ENCODE data around the gene MYL2. TPM values are rescaled to one million over a fixed set of nuclear protein-coding genes. Genes with fewer than 3 reads are reported as not detected.

The MYL2 gene, protein sequence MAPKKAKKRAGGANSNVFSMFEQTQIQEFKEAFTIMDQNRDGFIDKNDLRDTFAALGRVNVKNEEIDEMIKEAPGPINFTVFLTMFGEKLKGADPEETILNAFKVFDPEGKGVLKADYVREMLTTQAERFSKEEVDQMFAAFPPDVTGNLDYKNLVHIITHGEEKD
- total RNA-seq, result 1 to 10 TPM in 1 of 2 donors, not detected in 1; 2.4 TPM

DNA sequence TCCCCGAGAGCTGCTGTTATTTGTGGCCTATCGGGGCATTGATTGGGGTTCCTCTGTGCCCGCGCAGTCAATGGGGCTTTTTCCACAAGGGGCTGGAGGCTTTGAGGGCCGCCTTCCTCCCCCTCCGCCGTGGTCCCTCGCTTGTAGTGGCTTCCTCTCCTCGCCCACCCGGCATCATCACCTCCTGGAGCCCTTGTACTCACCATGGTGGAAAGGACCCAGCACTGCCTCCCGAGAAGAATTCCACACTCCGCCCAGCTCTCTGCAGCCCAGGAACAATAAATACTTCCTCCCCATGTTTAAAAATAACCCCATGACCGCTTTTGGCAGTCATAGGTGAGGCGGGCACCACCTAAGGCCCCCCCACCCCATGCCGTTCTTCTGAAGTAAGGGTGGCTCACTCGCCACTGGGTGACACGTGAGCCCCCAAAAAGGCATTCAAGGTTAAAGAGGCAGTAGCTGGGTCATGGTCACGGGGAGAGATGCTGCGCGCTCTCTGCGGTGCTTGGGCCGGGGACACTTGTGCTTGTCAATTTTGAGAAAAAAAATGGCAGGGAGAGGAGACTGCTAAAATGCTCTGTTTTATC, at the start of gene MYL2:
Gene MYL2, minus strand, starts transcription at position 256 of the 587 bp plus-strand sequence. Its CDS starts 50 bp downstream, at position 206.
- Histone ChIP-seq H3K9ac (ENCODE audit: low read depth in 2 of 2, low read length in 2 of 2) (no peak within 1 kb of the TSS), H3K9me3 (no peaks in the 10 kb centered on the region), H3K36me3 (no peaks in the 10 kb centered on the region), H3K27me3 (no peaks in the 10 kb centered on the region), H3K4me1 (no peaks in the 10 kb centered on the region), H3K4me3 (no peak within 1 kb of the TSS), H3K27ac (no peak within 1 kb of the TSS)
- TF ChIP-seq, protein P1, sequence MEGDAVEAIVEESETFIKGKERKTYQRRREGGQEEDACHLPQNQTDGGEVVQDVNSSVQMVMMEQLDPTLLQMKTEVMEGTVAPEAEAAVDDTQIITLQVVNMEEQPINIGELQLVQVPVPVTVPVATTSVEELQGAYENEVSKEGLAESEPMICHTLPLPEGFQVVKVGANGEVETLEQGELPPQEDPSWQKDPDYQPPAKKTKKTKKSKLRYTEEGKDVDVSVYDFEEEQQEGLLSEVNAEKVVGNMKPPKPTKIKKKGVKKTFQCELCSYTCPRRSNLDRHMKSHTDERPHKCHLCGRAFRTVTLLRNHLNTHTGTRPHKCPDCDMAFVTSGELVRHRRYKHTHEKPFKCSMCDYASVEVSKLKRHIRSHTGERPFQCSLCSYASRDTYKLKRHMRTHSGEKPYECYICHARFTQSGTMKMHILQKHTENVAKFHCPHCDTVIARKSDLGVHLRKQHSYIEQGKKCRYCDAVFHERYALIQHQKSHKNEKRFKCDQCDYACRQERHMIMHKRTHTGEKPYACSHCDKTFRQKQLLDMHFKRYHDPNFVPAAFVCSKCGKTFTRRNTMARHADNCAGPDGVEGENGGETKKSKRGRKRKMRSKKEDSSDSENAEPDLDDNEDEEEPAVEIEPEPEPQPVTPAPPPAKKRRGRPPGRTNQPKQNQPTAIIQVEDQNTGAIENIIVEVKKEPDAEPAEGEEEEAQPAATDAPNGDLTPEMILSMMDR (IDR thresholded peaks at IDR 0.05), result no peak
- intact Hi-C loops (cut with DNase I), result no loop called here
- DNase-seq, result no peak

DNA sequence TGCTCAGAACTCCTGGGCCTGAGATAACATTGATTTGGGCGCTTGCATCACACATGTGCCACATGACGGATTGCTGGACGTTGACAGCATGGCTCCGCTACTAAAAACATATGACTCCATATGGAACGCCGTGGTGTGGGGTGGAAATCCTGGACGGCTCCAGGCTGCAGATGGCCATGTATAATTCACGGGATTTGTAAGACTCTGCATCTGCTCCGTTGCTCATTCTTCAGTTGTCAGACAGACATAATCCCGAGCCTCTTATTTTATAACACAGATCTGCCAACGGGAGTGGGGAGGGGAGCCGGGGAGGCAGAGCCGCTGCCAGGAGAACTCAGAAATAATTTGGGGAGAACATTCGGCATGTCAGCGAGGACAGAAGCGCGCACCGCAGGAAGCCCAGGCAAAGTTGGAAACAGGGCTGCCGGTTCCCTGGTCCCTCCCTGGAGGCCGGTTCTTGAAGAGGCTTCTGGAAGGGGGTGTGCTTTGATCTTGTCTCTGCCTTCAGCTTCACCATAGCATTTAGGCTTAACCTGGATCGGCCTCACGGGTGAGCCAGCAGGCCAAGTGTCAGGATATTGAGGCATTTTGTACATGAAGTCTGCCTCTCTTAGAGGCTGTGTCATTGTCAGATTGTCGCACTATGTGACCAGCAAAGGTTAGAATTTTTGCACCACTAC, 45.8 kb upstream of the MYL2 start:
- no peak for DNase-seq
- no peaks in the 10 kb centered on the region for H3K36me3 ChIP-seq
- H3K9me3 ChIP-seq, result no peaks in the 10 kb centered on the region
- intact Hi-C loops (cut with DNase I), result no loop called here
- no peaks in the 10 kb centered on the region for H3K27me3 ChIP-seq
- TF ChIP-seq, protein P1 (IDR thresholded peaks at IDR 0.05), result no peak
- H3K27ac ChIP-seq, result no peak overlapping the region
- H3K9ac ChIP-seq (ENCODE audit: low read depth in 2 of 2, low read length in 2 of 2), result no peak overlapping the region
- no peak overlapping the region for H3K4me3 ChIP-seq
- no peaks in the 10 kb centered on the region for H3K4me1 ChIP-seq

DNA sequence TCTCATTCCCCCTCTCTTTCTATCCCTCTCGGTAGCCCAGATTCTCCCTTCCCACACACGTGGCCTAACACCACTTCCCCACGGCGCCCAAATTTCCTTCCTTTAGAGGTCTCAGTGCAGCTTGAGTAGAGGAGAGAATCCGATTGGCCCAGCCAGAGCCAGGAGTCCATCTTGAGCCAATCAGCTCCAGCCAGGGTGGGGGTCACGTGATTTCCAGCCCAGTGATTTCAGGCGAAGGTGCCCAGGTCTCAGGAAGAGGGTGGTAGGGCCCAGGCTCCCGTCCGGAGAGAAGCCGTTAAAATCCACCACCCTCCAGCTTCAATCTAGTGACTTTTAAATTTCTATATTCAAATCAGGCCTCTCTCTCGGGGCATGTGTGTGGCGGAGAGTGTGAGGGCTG, 45.2 kb upstream of the MYL2 start:
- TF ChIP-seq, protein P1 (IDR thresholded peaks at IDR 0.05), result no peak
- no peaks in the 10 kb centered on the region for H3K4me1 ChIP-seq
- no peak overlapping the region for H3K9ac ChIP-seq (ENCODE audit: low read depth in 2 of 2, low read length in 2 of 2)
- no peaks in the 10 kb centered on the region for H3K36me3 ChIP-seq
- H3K27me3 ChIP-seq, result no peaks in the 10 kb centered on the region
- intact Hi-C loops (cut with DNase I), result no loop called here
- no peak overlapping the region for H3K4me3 ChIP-seq
- no peak for DNase-seq
- H3K27ac ChIP-seq, result no peak overlapping the region
- H3K9me3 ChIP-seq, result no peaks in the 10 kb centered on the region

DNA sequence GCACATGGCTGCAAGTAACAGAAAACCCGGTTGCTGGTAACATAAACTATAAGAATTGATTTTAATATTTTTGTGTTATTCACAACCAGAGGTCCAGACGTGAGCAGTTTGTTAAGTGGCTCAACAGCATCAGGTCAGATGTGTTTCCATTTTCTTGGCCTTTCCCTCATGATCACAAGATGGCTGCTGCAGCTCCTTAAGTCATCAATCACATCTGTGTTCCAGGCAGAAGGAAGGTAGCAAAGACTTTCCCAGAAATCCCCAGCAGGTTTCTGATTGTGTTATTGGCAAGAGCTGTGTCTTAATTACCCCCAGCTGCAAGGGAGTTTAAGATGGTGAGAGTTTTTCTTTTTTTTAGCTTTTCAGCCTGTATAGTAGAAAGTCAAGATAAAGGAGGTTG, 40.4 kb upstream of the MYL2 start:
- H3K4me3 ChIP-seq, result no peak overlapping the region
- intact Hi-C loops (cut with DNase I), result no loop called here
- H3K9ac ChIP-seq (ENCODE audit: low read depth in 2 of 2, low read length in 2 of 2), result no peak overlapping the region
- DNase-seq, result no peak
- H3K27me3 ChIP-seq, result no peaks in the 10 kb centered on the region
- TF ChIP-seq, protein P1 (IDR thresholded peaks at IDR 0.05), result no peak
- no peak overlapping the region for H3K27ac ChIP-seq
- H3K4me1 ChIP-seq, result no peaks in the 10 kb centered on the region
- no peaks in the 10 kb centered on the region for H3K36me3 ChIP-seq
- no peaks in the 10 kb centered on the region for H3K9me3 ChIP-seq

DNA sequence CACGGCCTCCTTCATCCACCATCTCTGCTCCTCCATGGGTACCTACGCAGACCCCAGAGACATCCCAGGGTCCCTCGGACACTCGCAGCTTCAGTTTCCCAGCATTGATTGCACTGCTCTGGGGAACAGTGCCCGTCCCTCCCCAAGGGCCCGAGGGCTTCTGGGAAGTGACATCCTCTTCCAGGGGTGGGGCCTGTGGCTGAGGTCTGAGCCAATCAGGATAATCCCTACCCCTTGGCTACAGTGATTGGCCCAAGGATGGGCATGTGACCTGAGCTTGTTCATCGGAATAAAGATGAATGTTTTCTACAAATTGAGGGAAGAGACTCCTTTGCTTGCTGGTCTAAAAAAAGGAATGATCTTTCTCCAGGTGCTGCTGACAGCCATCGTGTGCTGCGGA, 37.3 kb upstream of the MYL2 start:
- Histone ChIP-seq H3K4me3 (no peak overlapping the region), H3K4me1 (no peaks in the 10 kb centered on the region), H3K36me3 (no peaks in the 10 kb centered on the region), H3K27me3 (no peaks in the 10 kb centered on the region), H3K9me3 (no peaks in the 10 kb centered on the region), H3K27ac (no peak overlapping the region), H3K9ac (ENCODE audit: low read depth in 2 of 2, low read length in 2 of 2) (no peak overlapping the region)
- intact Hi-C loops (cut with DNase I), result no loop called here
- TF ChIP-seq, protein P1 (IDR thresholded peaks at IDR 0.05), result no peak
- DNase-seq, result no peak

All from colonic mucosa (tissue), 4 donors.